HG03039 (cell line): ENCODE results near the gene PAM.
"Not testable (repeated sequence)": the region's sequence is repeated elsewhere in the genome, so short reads cannot be mapped to it uniquely, and the experiment has no call there.

Source experiments
- ATAC-seq: cut with Tn5 transposase; IDR thresholded peaks from one replicate; pipeline ENCODE4 v1.9.1; 2021; ENCODE audit warnings: mild to moderate bottlenecking, moderate library complexity; ENCODE audit not compliant: unreplicated experiment

The PAM gene

DNA sequence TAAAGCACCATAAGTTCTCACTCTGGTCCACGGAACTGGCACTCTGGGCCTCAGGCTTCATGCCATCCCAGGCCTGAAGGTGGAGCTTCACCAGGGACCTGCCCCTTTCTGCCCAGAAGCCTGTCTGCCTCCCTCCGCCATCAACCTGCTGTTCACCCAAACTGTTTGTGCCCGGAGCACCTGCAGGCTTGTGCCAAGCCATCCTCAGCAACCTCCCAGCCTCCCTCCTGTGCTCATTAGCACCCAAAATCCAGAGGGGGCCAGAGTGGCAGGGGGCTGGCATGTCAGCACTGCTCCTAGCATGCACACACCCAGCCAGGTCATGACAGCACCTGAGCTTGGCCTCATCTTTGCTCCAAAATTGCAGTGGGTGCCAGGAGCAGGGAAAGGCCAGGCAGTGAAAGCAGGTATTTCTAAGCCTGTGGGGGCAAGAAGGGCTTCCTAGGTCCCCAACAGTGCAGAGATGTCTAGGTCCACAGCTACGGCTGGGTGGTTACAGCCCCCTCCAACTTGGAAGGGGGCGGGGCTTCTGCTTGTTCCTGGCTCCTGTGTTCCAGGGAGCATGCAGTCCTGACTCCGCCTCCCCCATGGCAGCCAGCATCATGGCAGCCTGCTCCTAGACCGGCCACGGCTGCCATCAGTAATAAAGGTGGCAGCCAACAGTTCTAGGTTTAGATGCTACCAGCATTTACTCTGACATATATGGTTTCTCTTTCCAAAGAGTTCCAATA, 279.7 kb downstream of the PAM start:
- ATAC-seq: no peak

DNA sequence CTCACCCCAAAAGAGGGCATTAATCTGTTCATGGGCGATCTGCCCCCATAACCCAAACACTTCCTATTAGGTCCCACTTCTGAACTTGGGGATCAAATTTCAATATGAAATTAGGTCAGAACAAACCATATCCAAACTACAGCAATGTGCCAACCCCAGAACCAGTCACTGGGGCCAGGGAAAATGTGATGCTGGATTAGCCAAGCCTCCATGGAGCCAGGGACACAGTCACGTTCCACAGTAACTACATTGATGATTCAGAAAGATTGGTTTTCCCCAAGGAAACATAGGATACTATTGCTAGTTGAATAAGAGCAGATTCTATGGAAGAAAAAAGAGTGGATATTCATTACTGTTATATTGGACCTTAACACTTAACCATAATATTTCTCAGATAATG, 280.6 kb downstream of the PAM start:
- ATAC-seq: no peak

DNA sequence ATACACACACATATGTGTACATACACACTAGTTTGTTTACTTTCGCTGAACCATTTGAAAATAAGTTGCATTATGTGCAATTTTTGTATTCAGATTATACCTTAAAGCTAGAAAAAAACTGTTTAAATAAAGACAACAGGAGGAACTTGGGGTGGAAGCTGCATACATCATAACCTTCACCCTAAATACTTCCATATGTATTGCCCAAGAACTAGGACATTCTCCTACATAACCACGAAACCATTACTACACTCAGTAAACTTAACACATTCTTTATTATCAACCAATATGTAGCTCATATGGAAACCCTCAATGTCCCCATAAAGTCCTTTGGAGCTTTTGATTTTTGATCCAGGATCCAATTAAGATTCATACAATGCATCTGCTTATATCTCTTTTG, 281.5 kb downstream of the PAM start:
- ATAC-seq: no peak

DNA sequence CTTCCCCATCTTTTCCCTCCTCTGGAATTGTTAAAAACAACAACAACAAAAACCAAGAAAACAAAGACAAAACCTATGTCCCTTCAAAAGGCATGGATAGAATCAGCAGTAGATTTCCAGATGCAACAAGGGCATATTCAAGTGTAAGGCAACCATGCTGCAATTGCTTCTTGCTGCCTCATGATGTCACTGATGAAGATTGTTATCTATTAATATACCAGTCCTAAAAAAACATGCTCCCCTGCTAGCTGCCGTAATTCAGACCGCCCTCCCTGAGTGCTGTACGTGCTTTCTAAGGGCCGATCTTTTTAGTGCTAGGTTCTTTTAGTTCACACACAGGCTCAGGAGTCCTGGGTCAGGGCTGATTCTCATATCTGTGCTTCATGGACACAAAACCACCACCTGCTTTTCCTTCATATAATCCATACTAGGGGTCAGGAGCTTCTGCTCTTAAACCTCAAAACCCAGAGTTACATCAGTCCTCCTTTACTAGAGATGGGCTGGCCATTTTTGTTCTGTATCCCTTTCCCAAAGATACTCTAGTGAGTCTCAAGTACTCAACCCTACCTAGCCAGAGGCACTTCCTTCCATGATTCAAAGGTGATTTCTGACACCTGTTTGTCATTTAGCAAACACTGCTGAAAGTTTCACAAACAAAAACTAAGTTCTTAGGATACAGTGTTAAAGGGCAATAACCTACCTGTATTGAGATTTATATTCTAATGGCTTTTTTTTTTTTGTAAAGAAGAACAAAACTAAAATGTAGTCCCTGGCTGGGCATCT, 282.8 kb downstream of the PAM start:
- ATAC-seq: no peak

DNA sequence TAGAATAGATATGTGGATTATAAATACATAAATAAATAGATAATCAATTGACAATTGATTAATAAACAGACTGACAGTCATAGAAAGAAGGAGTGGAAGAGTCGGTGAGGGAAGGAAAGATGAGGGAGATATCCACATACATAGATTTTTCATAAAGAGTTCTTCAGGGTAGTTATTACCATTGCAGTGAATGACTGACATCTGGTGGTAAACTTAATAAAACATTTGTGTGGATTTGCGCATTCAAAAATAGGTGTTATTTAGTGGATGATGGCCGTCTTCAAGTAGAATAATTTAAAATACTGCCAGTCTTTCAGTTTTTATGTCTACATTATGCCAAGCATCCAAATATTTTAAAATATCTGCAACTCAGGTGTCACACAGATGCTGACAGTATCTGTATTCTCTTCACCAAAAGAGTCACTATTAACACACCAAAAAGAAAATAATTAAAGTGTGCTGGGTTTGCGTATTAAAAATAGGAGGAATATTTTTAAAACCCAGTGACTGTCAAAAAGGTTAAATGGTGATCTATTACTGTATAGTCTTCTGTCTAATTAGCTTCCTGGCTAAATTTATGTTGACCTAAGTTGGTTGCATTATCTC, 286.1 kb downstream of the PAM start:
- ATAC-seq: no peak

DNA sequence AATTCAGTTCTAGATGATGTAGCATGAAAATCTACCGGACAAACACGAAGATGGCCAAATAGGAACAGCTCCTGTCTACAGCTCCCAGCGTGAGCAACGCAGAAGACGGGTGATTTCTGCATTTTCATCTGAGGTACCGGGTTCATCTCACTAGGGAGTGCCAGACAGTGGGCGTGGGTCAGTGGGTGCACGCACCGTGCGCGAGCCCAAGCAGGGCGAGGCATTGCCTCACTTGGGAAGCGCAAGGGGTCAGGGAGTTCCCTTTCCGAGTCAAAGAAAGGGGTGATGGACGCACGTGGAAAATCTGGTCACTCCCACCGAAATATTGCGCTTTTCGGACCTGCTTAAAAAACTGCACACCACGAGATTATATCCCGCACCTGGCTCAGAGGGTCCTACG, 291.6 kb downstream of the PAM start:
- ATAC-seq: not testable (repeated sequence)

DNA sequence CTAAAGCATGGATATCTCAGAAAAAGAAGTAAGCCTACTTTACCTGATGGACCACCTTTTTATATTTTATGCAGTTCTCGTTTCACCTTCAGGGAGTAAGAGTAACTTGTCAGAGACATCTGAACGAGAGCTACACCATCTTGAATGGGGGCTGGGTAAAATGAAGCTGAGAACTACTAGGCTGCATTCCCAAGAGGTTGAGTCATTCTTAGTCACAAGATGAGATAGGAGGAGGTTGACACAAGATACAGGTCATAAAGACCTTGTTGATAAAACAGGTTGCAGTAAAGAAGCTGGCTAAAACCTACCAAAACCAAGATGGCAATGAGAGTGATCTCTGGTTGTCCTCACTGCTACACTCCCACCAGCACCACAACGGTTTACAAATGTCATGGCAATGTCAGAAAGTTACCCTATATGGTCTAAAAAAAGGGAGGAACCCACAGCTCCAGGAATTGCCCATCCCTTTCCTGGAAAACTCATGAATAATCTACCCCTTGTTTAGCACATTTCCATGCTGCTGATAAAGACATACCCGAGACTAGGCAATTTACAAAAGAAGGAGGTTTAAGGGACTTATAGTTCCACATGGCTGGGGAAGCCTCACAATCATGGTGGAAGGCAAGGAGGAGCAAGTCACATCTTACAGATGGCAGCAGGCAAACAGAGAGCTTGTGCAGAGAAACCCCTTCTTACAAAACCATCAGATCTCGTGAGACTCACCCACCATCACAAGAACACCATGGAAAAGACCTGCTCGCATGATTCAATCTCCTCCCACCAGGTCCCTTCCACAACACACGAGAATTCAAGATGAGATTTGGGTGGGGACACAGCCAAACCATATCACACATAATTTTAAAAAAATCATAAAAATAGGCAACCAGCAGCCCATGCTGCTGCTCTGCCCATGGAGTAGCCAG, 302.4 kb downstream of the PAM start:
- no peak for ATAC-seq

DNA sequence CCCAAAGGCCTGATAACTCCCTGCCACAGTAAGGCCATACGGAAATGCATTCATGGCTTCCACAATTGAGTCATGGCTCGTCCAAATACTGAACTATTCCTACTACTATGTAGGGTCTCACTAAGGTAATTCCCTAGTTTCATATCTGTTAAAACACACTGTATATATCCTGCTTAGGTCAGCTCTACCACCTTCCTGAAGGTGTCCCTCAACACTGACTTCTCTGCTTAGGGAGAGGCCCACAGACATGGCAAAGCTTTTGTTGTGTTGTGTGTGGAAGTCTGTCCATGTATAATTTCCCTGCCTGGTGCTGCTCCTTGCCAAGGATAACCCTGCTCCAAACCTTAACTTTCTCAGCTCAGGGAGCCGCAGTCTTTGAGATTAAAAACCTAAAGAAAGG, 304.4 kb downstream of the PAM start:
- ATAC-seq: no peak

DNA sequence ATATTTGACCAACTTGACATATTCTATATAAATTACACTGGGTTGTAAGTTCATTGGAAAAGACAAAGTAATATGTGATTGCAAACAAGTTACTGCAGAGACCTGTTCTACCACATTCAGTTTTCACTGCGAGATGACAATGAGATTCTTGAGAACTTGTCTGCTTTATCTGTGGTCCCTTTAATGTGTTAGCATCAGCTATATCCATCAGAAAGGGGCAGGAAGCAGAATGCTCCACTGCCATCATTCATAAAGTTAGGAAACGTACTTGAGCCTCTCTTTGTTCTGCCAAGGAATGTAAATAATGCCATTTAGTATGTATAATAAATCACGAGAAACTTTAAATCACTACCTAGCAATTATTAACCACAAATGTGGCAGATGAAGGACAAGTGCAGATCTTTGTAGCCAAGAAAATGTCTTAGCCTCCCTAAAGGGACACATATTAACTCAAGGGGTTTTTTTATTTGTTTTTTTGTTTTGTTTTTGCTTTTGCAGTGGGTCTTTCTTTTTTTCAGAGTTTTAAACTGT, 305.4 kb downstream of the PAM start:
- ATAC-seq: no peak

DNA sequence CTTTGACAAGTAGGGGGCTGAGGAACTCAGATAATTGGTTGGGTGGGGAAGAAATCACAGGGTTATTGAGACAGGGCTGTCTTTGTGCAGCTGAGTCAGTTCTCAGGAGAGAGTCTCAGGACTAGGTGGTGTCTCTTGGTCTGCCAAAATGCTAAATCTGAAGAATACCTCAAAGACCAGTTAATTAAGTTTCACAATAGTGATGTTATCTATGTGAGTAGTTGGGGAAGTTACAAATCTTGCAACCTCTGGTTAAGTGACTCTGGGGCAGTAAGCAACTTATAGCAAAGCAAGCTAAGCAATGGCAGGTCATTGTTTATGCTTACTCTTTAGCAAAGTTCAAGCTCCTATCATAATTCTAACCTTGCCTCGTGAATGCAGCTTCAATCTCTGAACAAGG, 311.2 kb downstream of the PAM start:
- no peak for ATAC-seq

DNA sequence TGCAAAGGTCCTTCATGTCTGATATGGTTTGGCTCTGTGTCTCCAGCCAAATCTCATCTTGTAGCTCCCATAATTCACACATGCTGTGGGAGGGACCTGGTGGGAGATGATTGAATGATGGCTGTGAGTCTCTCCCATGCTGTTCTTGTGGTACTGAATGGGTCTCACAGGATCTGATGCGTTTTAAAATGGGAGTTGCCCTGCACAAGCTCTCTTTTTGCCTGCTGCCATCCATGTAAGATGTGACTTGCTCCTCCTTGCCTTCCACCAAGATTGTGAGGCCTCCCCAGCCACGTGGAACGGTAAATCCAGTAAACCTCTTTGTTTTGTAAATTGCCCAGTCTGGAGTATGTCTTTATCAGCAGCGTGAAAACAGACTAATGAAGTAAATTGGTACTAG, 318.4 kb downstream of the PAM start:
- not testable (repeated sequence) for ATAC-seq

DNA sequence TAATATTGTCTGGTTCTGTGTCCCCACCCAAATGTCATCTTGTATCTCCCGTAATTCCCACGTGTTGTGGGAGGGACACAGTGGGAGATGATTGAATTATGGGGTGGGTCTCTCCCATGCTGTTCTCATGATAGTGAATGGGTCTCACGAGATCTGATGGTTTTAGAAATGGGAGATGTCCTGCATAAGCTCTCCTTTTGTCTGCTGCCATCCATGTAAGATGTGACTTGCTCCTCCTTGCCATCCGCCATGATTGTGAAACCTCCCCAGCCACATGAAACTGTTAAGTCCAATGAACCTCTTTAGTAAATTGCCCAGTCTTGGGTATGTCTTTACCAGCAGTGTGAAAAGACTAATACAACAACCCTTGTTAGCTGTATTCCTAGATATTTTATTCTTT, 320.3 kb downstream of the PAM start:
- no peak for ATAC-seq
